Activated CD8-positive, alpha-beta T cell treated with anti-CD3 and anti-CD28 coated beads, Interleukin-2, amount 10 ng/mL, durations not matched to agents 7 days and 5 days (primary cell): ENCODE results near the gene ARHGDIG. TPM values are rescaled to one million over a fixed set of nuclear protein-coding genes. Genes with fewer than 3 reads are reported as not detected.

ENCODE experiments used
- ATAC-seq: fragments of 150-1000 bp; cut with Tn5 transposase; one replicate; pipeline ENCODE4 v1.10.0; 2021; ENCODE audit warnings: moderate library complexity
- CTCF ChIA-PET: fragments of 350-600 bp; sonication (Branson Sonifier 250); formaldehyde crosslinking; loops from one replicate; lab custom pipeline; 2021; ENCODE audit warnings: antibody characterized with exemption; lab: Charles Lee
- POLR2A ChIA-PET: fragments of 350-600 bp; sonication (Branson Sonifier 250); formaldehyde crosslinking; loops from one replicate; lab custom pipeline; 2021; ENCODE audit warnings: antibody characterized with exemption; lab: Charles Lee
- DNase-seq: peaks from one replicate; pipeline ENCODE4 v3.0.0-alpha.2; 2020
- H3K27ac Mint-ChIP-seq: one replicate; pipeline ENCODE4 v1.8.0; 2021; ENCODE audit warnings: mild to moderate bottlenecking, mixed read lengths
- H3K27me3 Mint-ChIP-seq: one replicate; pipeline ENCODE4 v1.8.0; 2021; ENCODE audit warnings: low read depth, mixed read lengths
- H3K36me3 Mint-ChIP-seq: one replicate; pipeline ENCODE4 v1.8.0; 2021; ENCODE audit warnings: low read depth, mixed read lengths
- H3K4me1 Mint-ChIP-seq: one replicate; pipeline ENCODE4 v1.8.0; 2021; ENCODE audit warnings: low read depth, mixed read lengths
- H3K4me3 Mint-ChIP-seq: one replicate; pipeline ENCODE4 v1.8.0; 2021; ENCODE audit warnings: mild to moderate bottlenecking, mixed read lengths
- H3K9me3 Mint-ChIP-seq: one replicate; pipeline ENCODE4 v1.8.0; 2022; ENCODE audit warnings: mixed read lengths; ENCODE audit not compliant: insufficient read depth
- total RNA-seq, 2 experiments: library from RNA; stranded (reverse); gene quantifications; one replicate each; pipeline ENCODE4 v1.2.3, GENCODE V29; 2021

The ARHGDIG gene
- total RNA-seq, 2 experiments from 2014 or later = not detected

GRCh38 chr16:293043-293775 is 12.8 kb downstream of the ARHGDIG start:
- no peak overlapping the region for H3K4me3 Mint-ChIP-seq
- ChIA-PET CTCF (no interaction called here), POLR2A (no interaction called here)
- peaks cover 13% of the 10 kb centered on the region for H3K36me3 Mint-ChIP-seq
- H3K27me3 Mint-ChIP-seq = no peaks in the 10 kb centered on the region
- no peak for DNase-seq
- H3K27ac Mint-ChIP-seq = no peak overlapping the region
- no peaks in the 10 kb centered on the region for H3K9me3 Mint-ChIP-seq
- H3K4me1 Mint-ChIP-seq = no peaks in the 10 kb centered on the region
- ATAC-seq = no peak

DNA sequence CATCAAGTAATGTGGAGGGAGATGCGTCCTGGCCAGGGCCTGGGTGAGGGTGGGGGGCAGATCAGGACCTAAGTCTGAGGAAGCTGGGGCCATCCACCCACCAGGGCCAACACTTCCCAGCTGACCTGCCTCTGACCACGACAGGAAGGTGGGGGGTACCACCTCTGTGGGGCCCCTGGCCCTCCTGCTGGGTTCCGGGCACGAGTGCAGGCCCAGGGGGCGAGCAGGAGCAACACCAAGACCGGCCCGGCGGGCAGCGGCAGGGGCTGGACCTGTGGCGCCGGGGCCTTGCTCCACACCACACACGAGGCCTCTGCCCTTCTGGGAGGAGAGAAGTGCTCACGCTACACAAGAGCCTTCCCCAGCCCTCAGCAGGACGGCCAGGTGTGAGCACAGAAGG is 15.9 kb downstream of the ARHGDIG start:
- ChIA-PET POLR2A (no interaction called here), CTCF (no interaction called here)
- Mint-ChIP-seq H3K4me3 (no peak overlapping the region), H3K9me3 (no peaks in the 10 kb centered on the region), H3K27me3 (no peaks in the 10 kb centered on the region), H3K27ac (no peak overlapping the region), H3K4me1 (no peaks in the 10 kb centered on the region), H3K36me3 (peaks cover 8% of the 10 kb centered on the region)
- no peak for DNase-seq
- no peak for ATAC-seq

- H3K27ac Mint-ChIP-seq = no peak overlapping the region
- no peak overlapping the region for H3K4me3 Mint-ChIP-seq
- POLR2A ChIA-PET = no interaction called here
- CTCF ChIA-PET = no interaction called here
- H3K4me1 Mint-ChIP-seq = no peaks in the 10 kb centered on the region
- H3K36me3 Mint-ChIP-seq = peaks cover 6% of the 10 kb centered on the region
- no peaks in the 10 kb centered on the region for H3K27me3 Mint-ChIP-seq
- no peaks in the 10 kb centered on the region for H3K9me3 Mint-ChIP-seq
- DNase-seq (no peak), ATAC-seq (no peak)
Observed at GRCh38 chr16:296806-297510, 16.6 kb downstream of the ARHGDIG start.

- CTCF ChIA-PET = no interaction called here
- Mint-ChIP-seq H3K4me1 (no peaks in the 10 kb centered on the region), H3K9me3 (no peaks in the 10 kb centered on the region), H3K4me3 (no peak overlapping the region), H3K36me3 (peaks cover 2% of the 10 kb centered on the region), H3K27me3 (no peaks in the 10 kb centered on the region), H3K27ac (no peak overlapping the region)
- POLR2A ChIA-PET = no interaction called here
- ATAC-seq (no peak), DNase-seq (no peak)
Observed at GRCh38 chr16:297832-298231, 17.4 kb downstream of the ARHGDIG start.

GRCh38 chr16:301235-301634 is 20.8 kb downstream of the ARHGDIG start:
- POLR2A ChIA-PET = no interaction called here
- Mint-ChIP-seq H3K4me3 (no peak overlapping the region), H3K27ac (no peak overlapping the region), H3K4me1 (no peaks in the 10 kb centered on the region), H3K9me3 (no peaks in the 10 kb centered on the region), H3K36me3 (peaks cover 6% of the 10 kb centered on the region), H3K27me3 (no peaks in the 10 kb centered on the region)
- DNase-seq = no peak
- ATAC-seq = no peak
- CTCF ChIA-PET = no interaction called here

- no peak overlapping the region for H3K27ac Mint-ChIP-seq
- H3K27me3 Mint-ChIP-seq = no peaks in the 10 kb centered on the region
- H3K9me3 Mint-ChIP-seq = no peaks in the 10 kb centered on the region
- no peak for ATAC-seq
- no peak for DNase-seq
- H3K4me3 Mint-ChIP-seq = no peak overlapping the region
- no peaks in the 10 kb centered on the region for H3K4me1 Mint-ChIP-seq
- ChIA-PET CTCF (no interaction called here), POLR2A (no interaction called here)
- H3K36me3 Mint-ChIP-seq = peaks cover 6% of the 10 kb centered on the region
Observed at GRCh38 chr16:301950-302349, 21.6 kb downstream of the ARHGDIG start.

GRCh38 chr16:303760-304505 is 23.5 kb downstream of the ARHGDIG start:
- ATAC-seq = no peak
- Mint-ChIP-seq H3K36me3 (peaks cover 8% of the 10 kb centered on the region), H3K4me1 (peaks cover 8% of the 10 kb centered on the region), H3K27me3 (no peaks in the 10 kb centered on the region), H3K27ac (no peak overlapping the region), H3K4me3 (no peak overlapping the region), H3K9me3 (no peaks in the 10 kb centered on the region)
- DNase-seq = no peak
- POLR2A ChIA-PET = no interaction called here
- CTCF ChIA-PET = no interaction called here

GRCh38 chr16:305916-306626 is 25.7 kb downstream of the ARHGDIG start:
- ChIA-PET POLR2A (no interaction called here), CTCF (no interaction called here)
- no peak overlapping the region for H3K4me3 Mint-ChIP-seq
- DNase-seq (no peak), ATAC-seq (no peak)
- peaks cover 12% of the 10 kb centered on the region for H3K36me3 Mint-ChIP-seq
- peaks cover 18% of the 10 kb centered on the region for H3K4me1 Mint-ChIP-seq
- H3K9me3 Mint-ChIP-seq = no peaks in the 10 kb centered on the region
- H3K27me3 Mint-ChIP-seq = no peaks in the 10 kb centered on the region
- no peak overlapping the region for H3K27ac Mint-ChIP-seq

- ChIA-PET POLR2A (no interaction called here), CTCF (no interaction called here)
Observed at GRCh38 chr16:306911-307370, 26.6 kb downstream of the ARHGDIG start.

GRCh38 chr16:307691-308312 is 27.4 kb downstream of the ARHGDIG start:
- DNase-seq (no peak), ATAC-seq (no peak)
- H3K27ac Mint-ChIP-seq = no peak overlapping the region

More at GRCh38 chr16:306911-307370, 26.6 kb downstream of the ARHGDIG start:
- Mint-ChIP-seq H3K27me3 (no peaks in the 10 kb centered on the region), H3K27ac (no peak overlapping the region), H3K4me1 (peaks cover 18% of the 10 kb centered on the region), H3K9me3 (no peaks in the 10 kb centered on the region), H3K36me3 (peaks cover 12% of the 10 kb centered on the region), H3K4me3 (no peak overlapping the region)
- no peak for ATAC-seq
- no peak for DNase-seq

DNA sequence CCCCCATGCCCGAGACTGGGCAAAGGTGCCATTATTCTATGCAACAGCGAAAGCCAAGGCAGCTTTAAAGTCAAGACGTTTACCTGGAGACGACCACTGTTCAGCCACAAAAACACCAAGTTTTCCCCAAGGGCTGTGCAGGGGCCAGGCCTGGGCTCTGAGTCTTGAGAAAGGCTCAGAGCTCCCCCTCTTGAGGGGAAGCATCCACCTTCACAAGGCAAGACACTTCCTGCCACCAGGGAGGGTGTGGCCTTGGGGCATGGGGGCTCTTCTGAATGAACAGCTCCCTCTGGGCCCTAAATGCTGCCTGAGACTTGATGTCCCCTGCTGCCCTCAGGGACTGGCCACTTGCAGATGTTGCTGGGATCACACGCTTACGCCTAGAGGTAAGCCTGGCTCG is 29.1 kb downstream of the ARHGDIG start:
- Mint-ChIP-seq H3K4me3 (no peak overlapping the region), H3K27me3 (no peaks in the 10 kb centered on the region), H3K4me1 (peaks cover 18% of the 10 kb centered on the region), H3K27ac (peak overlapping the region; percentile 45), H3K9me3 (no peaks in the 10 kb centered on the region), H3K36me3 (peaks cover 11% of the 10 kb centered on the region)
- ChIA-PET POLR2A (interaction anchor here (0.6 to 1.0 kb wide), 3 partner anchors 10 to 113 kb away, joined by 3 to 4 read pairs (median 3); partner anchors contain the start of gene FAM234A), CTCF (interaction anchor here (1.1 to 1.4 kb wide), 6 partner anchors 10 to 203 kb away, joined by 3 to 5 read pairs (median 4); partner anchors contain the start of gene FAM234A)
- DNase-seq = peak; percentile 59
- peak; percentile 87 for ATAC-seq

More at GRCh38 chr16:307691-308312, 27.4 kb downstream of the ARHGDIG start:
- ChIA-PET CTCF (no interaction called here), POLR2A (no interaction called here)
- peaks cover 18% of the 10 kb centered on the region for H3K4me1 Mint-ChIP-seq
- H3K4me3 Mint-ChIP-seq = no peak overlapping the region
- peaks cover 12% of the 10 kb centered on the region for H3K36me3 Mint-ChIP-seq
- no peaks in the 10 kb centered on the region for H3K9me3 Mint-ChIP-seq
- no peaks in the 10 kb centered on the region for H3K27me3 Mint-ChIP-seq
